HL-60 (cell line): ENCODE data around the gene SYTL3.

Source experiments
- SPI1 ChIP-seq: IDR thresholded peaks from 2 replicates; pipeline ENCODE4 v1.6.1; 2012; ENCODE audit warnings: low read depth, mild to moderate bottlenecking, borderline replicate concordance
- TF ChIP-seq, protein P1 (sequence below): IDR thresholded peaks from one replicate; pipeline ENCODE4 v1.5.1; 2011; ENCODE audit warnings: low read length, control low read depth, inconsistent platforms; ENCODE audit not compliant: insufficient read depth
- TF ChIP-seq, protein P2 (sequence below): IDR thresholded peaks from 2 replicates; pipeline ENCODE4 v1.6.1; 2012; ENCODE audit warnings: low read depth; ENCODE audit not compliant: insufficient replicate concordance

DNA sequence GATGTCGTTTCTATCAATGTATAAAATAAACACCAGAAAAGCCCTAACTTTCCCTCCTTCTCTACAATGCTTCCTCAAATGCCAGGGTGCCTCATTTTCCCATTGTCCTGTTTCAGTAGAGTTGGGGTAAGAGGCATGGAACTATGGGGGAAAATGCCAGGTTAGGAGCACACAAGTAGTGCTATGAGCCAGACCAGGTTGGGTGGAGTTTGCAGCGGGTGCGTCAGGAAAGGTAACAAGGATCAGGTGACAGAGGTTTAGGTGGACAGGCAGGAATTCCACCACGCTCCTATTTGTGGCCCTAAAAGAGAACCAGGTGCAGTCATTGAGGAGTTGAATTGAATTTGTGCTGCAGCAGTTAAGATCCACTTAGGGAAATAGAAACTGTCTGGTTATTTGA is 36.5 kb downstream of the SYTL3 start:
- TF ChIP-seq, protein P1, sequence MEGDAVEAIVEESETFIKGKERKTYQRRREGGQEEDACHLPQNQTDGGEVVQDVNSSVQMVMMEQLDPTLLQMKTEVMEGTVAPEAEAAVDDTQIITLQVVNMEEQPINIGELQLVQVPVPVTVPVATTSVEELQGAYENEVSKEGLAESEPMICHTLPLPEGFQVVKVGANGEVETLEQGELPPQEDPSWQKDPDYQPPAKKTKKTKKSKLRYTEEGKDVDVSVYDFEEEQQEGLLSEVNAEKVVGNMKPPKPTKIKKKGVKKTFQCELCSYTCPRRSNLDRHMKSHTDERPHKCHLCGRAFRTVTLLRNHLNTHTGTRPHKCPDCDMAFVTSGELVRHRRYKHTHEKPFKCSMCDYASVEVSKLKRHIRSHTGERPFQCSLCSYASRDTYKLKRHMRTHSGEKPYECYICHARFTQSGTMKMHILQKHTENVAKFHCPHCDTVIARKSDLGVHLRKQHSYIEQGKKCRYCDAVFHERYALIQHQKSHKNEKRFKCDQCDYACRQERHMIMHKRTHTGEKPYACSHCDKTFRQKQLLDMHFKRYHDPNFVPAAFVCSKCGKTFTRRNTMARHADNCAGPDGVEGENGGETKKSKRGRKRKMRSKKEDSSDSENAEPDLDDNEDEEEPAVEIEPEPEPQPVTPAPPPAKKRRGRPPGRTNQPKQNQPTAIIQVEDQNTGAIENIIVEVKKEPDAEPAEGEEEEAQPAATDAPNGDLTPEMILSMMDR: no peak
- no peak for TF ChIP-seq SPI1
- TF ChIP-seq, protein P2, sequence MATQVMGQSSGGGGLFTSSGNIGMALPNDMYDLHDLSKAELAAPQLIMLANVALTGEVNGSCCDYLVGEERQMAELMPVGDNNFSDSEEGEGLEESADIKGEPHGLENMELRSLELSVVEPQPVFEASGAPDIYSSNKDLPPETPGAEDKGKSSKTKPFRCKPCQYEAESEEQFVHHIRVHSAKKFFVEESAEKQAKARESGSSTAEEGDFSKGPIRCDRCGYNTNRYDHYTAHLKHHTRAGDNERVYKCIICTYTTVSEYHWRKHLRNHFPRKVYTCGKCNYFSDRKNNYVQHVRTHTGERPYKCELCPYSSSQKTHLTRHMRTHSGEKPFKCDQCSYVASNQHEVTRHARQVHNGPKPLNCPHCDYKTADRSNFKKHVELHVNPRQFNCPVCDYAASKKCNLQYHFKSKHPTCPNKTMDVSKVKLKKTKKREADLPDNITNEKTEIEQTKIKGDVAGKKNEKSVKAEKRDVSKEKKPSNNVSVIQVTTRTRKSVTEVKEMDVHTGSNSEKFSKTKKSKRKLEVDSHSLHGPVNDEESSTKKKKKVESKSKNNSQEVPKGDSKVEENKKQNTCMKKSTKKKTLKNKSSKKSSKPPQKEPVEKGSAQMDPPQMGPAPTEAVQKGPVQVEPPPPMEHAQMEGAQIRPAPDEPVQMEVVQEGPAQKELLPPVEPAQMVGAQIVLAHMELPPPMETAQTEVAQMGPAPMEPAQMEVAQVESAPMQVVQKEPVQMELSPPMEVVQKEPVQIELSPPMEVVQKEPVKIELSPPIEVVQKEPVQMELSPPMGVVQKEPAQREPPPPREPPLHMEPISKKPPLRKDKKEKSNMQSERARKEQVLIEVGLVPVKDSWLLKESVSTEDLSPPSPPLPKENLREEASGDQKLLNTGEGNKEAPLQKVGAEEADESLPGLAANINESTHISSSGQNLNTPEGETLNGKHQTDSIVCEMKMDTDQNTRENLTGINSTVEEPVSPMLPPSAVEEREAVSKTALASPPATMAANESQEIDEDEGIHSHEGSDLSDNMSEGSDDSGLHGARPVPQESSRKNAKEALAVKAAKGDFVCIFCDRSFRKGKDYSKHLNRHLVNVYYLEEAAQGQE: no peak
